DND-41 (cell line): ENCODE measurements around the gene CACNA2D3.

Experiments used
- ATAC-seq: fragments of 200-7000 bp; cut with Tn5 transposase; 3 replicates; pipeline ENCODE4 v1.9.1; 2021; ENCODE audit warnings: low read depth; ENCODE audit not compliant: insufficient read depth
- DNase-seq: peaks from one replicate; pipeline ENCODE4 v3.0.0-alpha.2; 2020
- H2AFZ ChIP-seq: 2 replicates; pipeline ENCODE4 v1.6.0; 2012; ENCODE audit warnings: low read depth, low read length
- H3K27ac ChIP-seq: 2 replicates; pipeline ENCODE4 v1.5.1; 2012; ENCODE audit warnings: low read length, inconsistent platforms
- H3K27me3 ChIP-seq: fragments of 200-600 bp; sonication (generic); 2 replicates; pipeline ENCODE4 v1.6.0; 2012; ENCODE audit warnings: low read length, mild to moderate bottlenecking, inconsistent platforms; ENCODE audit not compliant: insufficient read depth, poor library complexity
- H3K36me3 ChIP-seq: 2 replicates; pipeline ENCODE4 v1.5.1; 2012; ENCODE audit warnings: low read length, inconsistent platforms; ENCODE audit not compliant: insufficient read depth
- H3K4me1 ChIP-seq: 2 replicates; pipeline ENCODE4 v1.5.1; 2012; ENCODE audit warnings: mild to moderate bottlenecking, low read length; ENCODE audit not compliant: insufficient read depth
- H3K4me2 ChIP-seq: 2 replicates; pipeline ENCODE4 v1.6.0; 2012; ENCODE audit warnings: mild to moderate bottlenecking, moderate library complexity, low read length, inconsistent platforms; ENCODE audit not compliant: insufficient read depth
- H3K4me3 ChIP-seq, 2 experiments: fragments of 200-600 bp in 1 of 2; shearing (Covaris generic) in 1 of 2; 2 replicates each; pipeline ENCODE4 v1.5.1; 2012 to 2016; ENCODE audit warnings: inconsistent platforms in 2 of 2, low read length in 2 of 2, mild to moderate bottlenecking in 2 of 2, low read depth in 1 of 2, moderate library complexity in 1 of 2
- H3K79me2 ChIP-seq: 2 replicates; pipeline ENCODE4 v1.6.0; 2012; ENCODE audit warnings: low read length, inconsistent platforms; ENCODE audit not compliant: insufficient read depth
- H3K9ac ChIP-seq: 2 replicates; pipeline ENCODE4 v1.6.0; 2012; ENCODE audit warnings: low read depth, mild to moderate bottlenecking, inconsistent platforms, low read length, moderate library complexity
- H3K9me3 ChIP-seq: 2 replicates; pipeline ENCODE4 v1.5.1; 2012; ENCODE audit warnings: low read length, moderate library complexity, mild to moderate bottlenecking, inconsistent platforms; ENCODE audit not compliant: insufficient read depth, severe bottlenecking
- H4K20me1 ChIP-seq: 2 replicates; pipeline ENCODE4 v1.6.0; 2012; ENCODE audit warnings: low read length; ENCODE audit not compliant: insufficient read depth
- EZH2 ChIP-seq: IDR thresholded peaks from 3 replicates; pipeline ENCODE4 v1.6.1; 2012; ENCODE audit warnings: borderline replicate concordance, low read depth, mild to moderate bottlenecking, moderate library complexity, low read length, inconsistent platforms; ENCODE audit not compliant: severe bottlenecking
- TF ChIP-seq, protein P1 (sequence below): IDR thresholded peaks from 2 replicates; pipeline ENCODE4 v1.5.1; 2012; ENCODE audit warnings: borderline replicate concordance, low read length, moderate library complexity, mild to moderate bottlenecking; ENCODE audit not compliant: poor library complexity, severe bottlenecking; ENCODE audit errors: extremely low read depth

Gene CACNA2D3

GRCh38 chr3:54564374-54564925 lies 442.1 kb downstream of the CACNA2D3 start:
- no peak overlapping the region for H2AFZ ChIP-seq
- ATAC-seq = no peak

DNA sequence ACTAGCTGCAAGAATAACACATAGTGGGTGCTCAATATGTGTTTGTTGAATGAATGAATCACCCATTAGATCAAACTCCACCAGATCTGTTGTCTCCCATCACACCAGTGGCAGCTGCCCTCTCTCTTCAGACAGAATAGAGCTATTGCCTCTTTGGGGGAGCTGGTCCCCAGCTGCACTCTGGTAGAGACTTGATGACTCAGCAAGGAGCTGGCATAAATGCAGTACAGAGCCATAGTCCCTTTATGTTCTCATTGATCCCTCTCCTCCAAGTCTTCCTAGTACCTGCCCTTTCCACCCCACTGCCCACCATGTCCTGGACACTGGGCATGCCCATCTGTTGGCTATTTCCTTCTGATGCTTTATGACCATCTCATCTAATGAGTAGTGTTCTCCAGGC lies 443.6 kb downstream of the CACNA2D3 start:
- H2AFZ ChIP-seq = no peak overlapping the region
- H3K36me3 ChIP-seq = no peaks in the 10 kb centered on the region
- no peaks in the 10 kb centered on the region for H3K4me1 ChIP-seq
- no peaks in the 10 kb centered on the region for H4K20me1 ChIP-seq
- no peak overlapping the region for H3K4me3 ChIP-seq
- no peaks in the 10 kb centered on the region for H3K79me2 ChIP-seq
- DNase-seq (no peak), ATAC-seq (no peak)
- H3K9me3 ChIP-seq = no peaks in the 10 kb centered on the region
- no peak overlapping the region for H3K27ac ChIP-seq
- H3K27me3 ChIP-seq = no peaks in the 10 kb centered on the region
- no peak overlapping the region for H3K4me2 ChIP-seq
- TF ChIP-seq EZH2 = no peak
- no peak overlapping the region for H3K9ac ChIP-seq

More at GRCh38 chr3:54564374-54564925, 442.1 kb downstream of the CACNA2D3 start:
- no peak for TF ChIP-seq EZH2
- TF ChIP-seq, protein P1, sequence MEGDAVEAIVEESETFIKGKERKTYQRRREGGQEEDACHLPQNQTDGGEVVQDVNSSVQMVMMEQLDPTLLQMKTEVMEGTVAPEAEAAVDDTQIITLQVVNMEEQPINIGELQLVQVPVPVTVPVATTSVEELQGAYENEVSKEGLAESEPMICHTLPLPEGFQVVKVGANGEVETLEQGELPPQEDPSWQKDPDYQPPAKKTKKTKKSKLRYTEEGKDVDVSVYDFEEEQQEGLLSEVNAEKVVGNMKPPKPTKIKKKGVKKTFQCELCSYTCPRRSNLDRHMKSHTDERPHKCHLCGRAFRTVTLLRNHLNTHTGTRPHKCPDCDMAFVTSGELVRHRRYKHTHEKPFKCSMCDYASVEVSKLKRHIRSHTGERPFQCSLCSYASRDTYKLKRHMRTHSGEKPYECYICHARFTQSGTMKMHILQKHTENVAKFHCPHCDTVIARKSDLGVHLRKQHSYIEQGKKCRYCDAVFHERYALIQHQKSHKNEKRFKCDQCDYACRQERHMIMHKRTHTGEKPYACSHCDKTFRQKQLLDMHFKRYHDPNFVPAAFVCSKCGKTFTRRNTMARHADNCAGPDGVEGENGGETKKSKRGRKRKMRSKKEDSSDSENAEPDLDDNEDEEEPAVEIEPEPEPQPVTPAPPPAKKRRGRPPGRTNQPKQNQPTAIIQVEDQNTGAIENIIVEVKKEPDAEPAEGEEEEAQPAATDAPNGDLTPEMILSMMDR = no peak
- Histone ChIP-seq H3K36me3 (no peaks in the 10 kb centered on the region), H3K4me3 (no peak overlapping the region), H3K9ac (no peak overlapping the region), H4K20me1 (no peaks in the 10 kb centered on the region), H3K27me3 (no peaks in the 10 kb centered on the region), H3K4me1 (no peaks in the 10 kb centered on the region), H3K79me2 (no peaks in the 10 kb centered on the region), H3K4me2 (no peak overlapping the region), H3K9me3 (no peaks in the 10 kb centered on the region), H3K27ac (no peak overlapping the region)
- DNase-seq = no peak

- no peak for TF ChIP-seq EZH2
- TF ChIP-seq, protein P1 = no peak
- H4K20me1 ChIP-seq = no peaks in the 10 kb centered on the region
These were observed 445.6 kb downstream of the CACNA2D3 start for GRCh38 chr3:54567949-54568348.

DNA sequence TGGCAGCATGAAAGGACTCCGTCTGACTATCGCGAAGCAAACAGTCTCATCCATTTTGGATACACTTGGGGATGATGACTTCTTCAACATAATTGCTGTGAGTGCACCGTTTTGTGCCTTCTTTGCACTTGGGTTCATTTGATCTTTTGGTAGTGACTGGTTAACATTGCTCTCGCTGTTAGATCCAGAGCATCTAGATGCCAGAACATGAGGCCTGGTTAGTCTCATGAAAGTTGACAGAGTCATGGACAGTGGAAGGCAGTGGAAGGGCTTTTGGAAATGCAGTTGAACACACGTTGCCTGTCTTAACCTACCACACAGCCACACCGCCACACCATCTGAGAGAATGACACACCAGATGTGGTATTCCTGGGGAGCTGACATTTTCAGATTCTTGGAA lies 447.7 kb downstream of the CACNA2D3 start:
- TF ChIP-seq EZH2 = no peak
- TF ChIP-seq, protein P1 = no peak
- Histone ChIP-seq H3K4me3 (no peak overlapping the region), H2AFZ (no peak overlapping the region), H3K9me3 (no peaks in the 10 kb centered on the region), H3K27ac (no peak overlapping the region), H4K20me1 (no peaks in the 10 kb centered on the region), H3K4me2 (no peak overlapping the region), H3K9ac (no peak overlapping the region), H3K27me3 (no peaks in the 10 kb centered on the region), H3K79me2 (no peaks in the 10 kb centered on the region), H3K36me3 (no peaks in the 10 kb centered on the region), H3K4me1 (no peaks in the 10 kb centered on the region)
- DNase-seq = no peak
- no peak for ATAC-seq

More at GRCh38 chr3:54567949-54568348, 445.6 kb downstream of the CACNA2D3 start:
- Histone ChIP-seq H2AFZ (no peak overlapping the region), H3K4me2 (no peak overlapping the region), H3K9ac (no peak overlapping the region), H3K27me3 (no peaks in the 10 kb centered on the region), H3K9me3 (no peaks in the 10 kb centered on the region), H3K79me2 (no peaks in the 10 kb centered on the region), H3K4me1 (no peaks in the 10 kb centered on the region), H3K4me3 (no peak overlapping the region), H3K36me3 (no peaks in the 10 kb centered on the region), H3K27ac (no peak overlapping the region)
- ATAC-seq (no peak), DNase-seq (no peak)
